ENCODE measurements around the gene RGS9. TPM values are rescaled to one million over a fixed set of nuclear protein-coding genes. Genes with fewer than 3 reads are reported as not detected.

Gene RGS9
- total RNA-seq, 1 experiment from 2014 or later = 0.57 TPM

DNA sequence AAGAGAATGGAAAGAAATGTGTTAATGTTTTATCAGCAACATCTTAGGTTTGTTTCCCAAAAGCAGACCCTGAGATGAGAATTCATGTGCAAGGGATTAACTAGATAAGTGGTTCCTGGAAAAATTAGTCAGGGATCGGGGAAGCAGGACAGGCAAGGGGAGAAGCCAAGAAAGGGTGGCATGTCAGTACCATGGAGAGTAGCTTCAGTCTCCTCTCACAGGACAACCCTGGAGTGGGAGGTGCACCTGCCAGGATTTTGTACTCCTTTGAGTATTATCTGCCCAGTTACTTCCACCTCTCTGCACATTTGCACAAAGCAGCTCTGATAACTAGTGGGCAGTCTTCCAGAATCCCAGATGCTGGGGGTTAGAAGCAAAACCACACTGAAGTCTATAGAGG is 117.0 kb downstream of the RGS9 start:
- DNase-seq (ENCODE audit: low read depth) = no peak

DNA sequence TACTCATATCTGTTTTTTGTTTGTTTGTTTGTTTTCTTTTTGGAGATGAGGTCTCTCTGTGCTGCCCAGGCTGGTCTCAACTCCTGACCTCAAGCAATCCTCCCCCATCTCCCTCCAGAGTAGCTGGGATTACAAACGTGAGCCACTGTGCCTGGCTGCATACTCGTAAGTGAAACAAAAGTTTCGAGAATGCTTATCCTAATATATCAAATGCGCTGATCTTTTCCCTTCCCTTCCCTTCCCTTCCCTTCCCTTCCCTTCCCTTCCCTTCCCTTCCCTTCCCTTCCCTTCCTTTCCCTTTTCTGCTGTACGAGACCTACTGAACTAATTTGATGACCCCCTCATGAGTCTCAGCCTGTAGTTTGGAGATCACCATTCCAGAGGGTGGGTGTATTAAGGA is 122.1 kb downstream of the RGS9 start:
- DNase-seq (ENCODE audit: low read depth) = no peak

DNA sequence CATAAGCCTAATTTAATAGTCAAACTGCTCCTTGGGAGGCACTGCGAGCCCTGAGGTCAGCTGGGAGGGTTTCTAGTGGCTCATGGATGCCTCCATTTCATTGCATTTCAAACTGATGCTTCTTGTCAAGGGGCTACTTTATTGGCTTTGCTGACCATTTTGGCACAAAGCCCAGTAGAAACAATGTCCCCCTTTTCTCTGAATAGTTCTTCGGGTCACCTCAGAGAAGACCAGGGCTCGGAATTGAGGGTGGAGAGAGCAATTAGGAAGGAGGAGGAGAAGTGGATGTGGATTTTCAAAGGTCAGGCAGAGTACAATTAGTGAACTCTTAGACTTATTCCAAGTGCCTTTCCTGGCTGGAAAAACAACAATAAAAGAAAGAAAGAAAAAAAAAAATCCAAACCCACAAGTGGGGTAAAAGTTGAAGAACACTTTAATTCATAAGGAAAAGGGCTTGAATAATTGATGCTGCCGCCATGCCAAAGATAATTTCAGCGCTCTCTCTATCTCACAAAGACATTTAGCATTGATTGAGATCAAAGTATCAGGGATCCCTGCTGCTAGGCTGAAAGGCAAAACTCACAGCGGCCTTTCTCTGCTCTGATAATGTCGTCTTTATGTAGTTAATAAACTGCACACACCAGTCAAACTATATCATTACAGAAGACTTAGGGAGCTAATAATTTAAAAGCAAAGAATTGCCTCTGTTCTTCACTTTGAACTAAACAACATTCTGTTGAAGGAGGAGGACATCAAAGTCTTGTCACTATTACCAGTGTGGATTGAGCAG is 122.7 kb downstream of the RGS9 start:
- DNase-seq (ENCODE audit: low read depth) = no peak

DNA sequence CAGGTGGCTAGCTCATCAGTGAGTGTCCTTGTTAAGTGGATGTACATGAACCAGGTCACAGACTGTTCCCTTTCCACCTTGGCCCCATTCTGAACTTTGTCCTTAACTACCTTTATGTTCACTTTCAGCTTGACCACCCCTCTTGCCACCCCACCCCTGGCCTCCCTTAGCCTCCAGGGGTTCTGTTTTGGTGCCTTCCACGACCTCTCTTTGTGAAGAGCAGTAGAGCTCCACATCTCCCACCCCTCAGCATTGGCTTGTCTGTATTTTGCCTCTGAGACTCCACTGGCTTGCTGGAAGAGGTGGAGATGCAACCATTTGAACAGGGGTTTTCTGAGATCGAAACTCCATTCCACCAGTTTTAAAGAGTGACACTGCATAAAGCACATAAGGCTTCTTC is 123.5 kb downstream of the RGS9 start:
- DNase-seq (ENCODE audit: low read depth) = no peak

DNA sequence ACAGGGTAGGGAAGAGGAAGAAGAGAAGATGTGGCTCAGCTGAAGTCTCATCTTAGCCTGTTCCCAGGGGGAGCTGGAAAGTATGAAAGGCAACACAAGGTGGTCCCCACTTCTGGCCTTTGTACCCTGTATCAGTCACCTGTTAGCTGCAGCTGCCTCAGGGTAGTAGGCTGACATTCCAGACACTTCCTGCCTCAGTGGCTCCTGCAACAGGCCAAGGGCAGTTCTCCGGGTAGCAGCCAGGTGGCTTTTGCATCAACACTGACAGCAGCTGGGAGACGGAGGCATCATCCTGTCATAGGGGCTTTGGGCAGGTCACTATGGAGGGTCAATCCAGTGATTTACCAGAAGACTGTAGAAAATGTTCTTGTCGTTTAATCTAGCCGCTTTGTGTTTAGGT is 124.0 kb downstream of the RGS9 start:
- DNase-seq (ENCODE audit: low read depth) = no peak

DNA sequence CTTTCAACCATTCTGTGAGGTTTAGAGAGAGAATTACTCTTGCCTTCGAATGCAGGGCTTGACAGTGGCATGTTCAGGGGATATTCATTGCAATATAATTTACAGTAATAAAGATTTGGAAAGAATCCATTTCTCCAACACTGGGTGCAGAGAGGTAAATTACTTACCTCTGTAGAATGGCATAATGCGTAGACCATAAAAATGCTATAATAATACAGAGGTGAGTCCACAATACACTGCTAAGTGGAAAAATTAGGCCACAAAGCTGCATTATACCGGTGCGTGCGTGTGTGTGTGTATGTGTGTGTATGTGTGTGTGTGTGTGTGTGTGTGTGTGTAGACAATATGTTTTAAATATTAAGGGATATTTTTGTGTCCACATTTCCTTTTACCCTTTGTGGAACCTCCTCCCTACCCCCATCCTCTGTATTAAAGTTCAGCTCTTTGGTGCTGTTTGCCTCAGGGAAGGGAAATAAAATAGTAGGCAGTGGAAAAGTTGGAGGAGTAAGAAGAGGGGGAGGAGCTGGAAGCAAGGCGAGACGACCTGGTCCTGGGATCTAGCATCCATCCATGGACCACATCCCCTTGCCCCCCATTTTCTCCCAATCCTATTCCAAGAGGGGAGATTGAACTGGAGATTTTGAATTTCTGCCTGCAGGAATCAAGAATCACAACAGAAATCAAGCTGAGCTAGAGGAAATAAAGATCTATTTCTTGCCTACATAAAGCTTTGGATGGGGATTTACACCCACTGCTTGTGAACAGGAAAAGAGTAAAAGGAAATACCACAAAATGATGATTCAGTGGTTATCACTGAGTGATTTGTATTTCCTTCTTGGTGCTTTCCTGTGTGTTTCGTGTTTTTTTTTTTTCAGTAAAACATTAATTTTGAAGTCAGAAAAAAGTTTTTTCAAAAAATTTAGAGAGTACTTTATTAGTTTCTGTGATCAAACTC is 124.8 kb downstream of the RGS9 start:
- DNase-seq (ENCODE audit: low read depth) = peak; percentile 19

DNA sequence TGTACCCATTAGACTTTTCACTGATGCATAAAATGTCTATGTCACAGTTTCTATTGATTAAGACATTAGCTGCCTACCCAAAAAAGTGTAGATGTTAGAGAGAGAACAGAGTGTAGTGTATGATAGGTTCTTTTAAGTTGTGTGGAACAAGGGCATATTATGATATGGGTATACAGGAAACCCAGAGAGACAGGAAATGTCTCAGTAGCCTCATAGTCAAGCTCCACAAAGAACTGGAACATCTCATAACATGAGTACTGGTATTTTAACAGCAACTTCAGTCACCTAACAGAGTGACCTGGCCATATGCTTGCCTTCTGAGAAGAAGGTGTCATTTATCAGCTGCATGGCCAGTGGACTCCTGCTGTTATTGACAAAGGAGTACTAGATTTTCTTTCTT is 128.1 kb downstream of the RGS9 start:
- no peak for DNase-seq (ENCODE audit: low read depth)

DNA sequence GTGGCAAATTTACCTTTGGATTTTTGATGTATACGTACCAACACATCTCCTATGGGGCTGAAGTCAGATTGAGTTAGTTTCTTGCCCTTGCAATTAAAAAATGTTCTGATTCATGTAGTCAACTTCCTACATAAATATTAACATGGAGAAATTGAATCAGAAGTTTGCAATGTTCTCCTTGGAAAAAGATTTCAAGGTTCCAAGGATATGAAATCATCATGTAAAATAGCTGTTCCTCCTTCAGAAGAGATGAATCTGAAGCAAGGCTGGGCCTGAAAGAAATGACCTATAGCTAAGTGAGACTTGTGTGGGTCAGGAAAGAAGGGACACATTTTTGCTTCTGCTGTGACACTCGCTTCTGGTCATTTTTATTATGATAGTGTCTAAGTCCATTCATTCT is 131.7 kb downstream of the RGS9 start:
- DNase-seq (ENCODE audit: low read depth) = no peak

DNA sequence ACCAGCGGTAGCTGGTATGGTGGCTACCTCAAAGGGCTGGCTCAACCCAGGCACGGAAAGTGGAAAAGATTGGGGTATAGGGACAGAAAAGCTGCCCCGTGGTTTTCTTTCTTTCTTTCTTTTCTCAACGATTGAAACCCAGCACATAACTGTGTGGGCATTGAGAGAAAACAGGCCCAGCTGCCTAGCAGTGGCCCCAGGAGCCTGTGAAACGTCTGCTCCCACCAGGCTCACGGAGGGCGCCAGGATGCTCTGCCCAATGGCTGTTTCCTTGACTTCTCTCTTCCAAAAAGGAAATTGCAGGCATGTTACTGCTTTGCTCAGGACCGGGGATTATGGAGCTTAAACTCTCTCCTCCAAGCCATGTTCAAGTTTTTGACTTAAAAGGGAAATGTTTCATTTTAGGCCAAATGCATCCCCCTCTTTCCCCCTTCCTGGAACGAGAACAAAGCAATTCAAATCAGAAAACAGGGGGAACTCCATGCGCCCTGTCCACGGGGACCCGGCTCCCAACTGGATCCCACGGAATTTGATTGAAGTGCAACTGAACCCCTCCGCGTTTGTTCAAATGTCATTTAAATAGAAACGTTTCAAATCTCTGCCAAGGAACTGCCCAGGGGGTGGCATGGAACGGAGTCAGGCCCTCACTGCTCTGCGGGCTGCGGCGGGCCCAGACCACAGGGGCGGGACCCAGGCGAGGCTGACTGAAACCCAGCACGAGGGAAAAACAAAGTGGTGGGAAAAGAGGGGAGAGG is 133.5 kb downstream of the RGS9 start:
- DNase-seq (ENCODE audit: low read depth) = no peak

DNA sequence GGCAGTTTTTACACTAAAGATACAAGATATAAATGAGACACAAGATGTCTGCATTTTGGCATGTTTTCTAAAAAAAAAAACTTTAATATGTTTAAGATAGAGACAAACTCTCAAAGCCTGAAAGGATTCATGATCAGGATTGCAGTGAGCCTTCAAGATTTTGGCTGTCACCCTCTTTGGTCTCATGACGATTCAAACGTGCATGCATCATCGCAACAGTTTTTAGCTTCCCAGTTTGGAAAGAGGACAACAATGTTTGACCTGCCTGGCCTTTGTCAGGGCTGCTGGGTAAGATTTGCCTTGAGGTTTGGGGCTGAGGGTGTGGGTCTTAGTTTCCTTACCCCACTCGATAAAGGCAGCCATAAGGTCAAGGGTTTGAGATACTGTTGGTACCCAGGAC is 134.1 kb downstream of the RGS9 start:
- no peak for DNase-seq (ENCODE audit: low read depth)

Other genes with a start within 250 kb of the RGS9 start
- gene LRRC37A3, start 217.9 kb upstream of the RGS9 start, total RNA-seq (2014; rRNA removed) = 2.8 and 3.8 TPM in 2 replicates
- gene GNA13, start 80.6 kb upstream of the RGS9 start, total RNA-seq (2014; rRNA removed) = 46.6 and 53.2 TPM in 2 replicates

All from LHCN-M2 (cell line).